H1 (cell line): ENCODE measurements around the gene RO60. TPM values are rescaled to one million over a fixed set of nuclear protein-coding genes. Genes with fewer than 3 reads are reported as not detected.

ENCODE experiments used
- CTCF ChIA-PET: fragments of 300-600 bp; sonication (Branson Sonifier 250); formaldehyde crosslinking; loops from one replicate; lab custom pipeline; 2021; ENCODE audit not compliant: partially characterized antibody; lab: Charles Lee
- POLR2A ChIA-PET: fragments of 300-600 bp; sonication (Branson Sonifier 250); formaldehyde crosslinking; loops from one replicate; lab custom pipeline; 2021; ENCODE audit warnings: inconsistent platforms; ENCODE audit not compliant: partially characterized antibody; lab: Charles Lee
- DNase-seq, 2 experiments: peaks; one replicate each; pipeline versions ENCODE4 v3.0.0 to v3.0.0-alpha.2; 2010 to 2022; ENCODE audit warnings: low spot score in 2 of 2, low read depth in 1 of 2, mixed read lengths in 1 of 2
- FAIRE-seq: peaks from 2 replicates; lab custom pipeline; 2011; peaks lifted over from hg19 to GRCh38; lab: Jason Lieb, UNC
- H2AFZ ChIP-seq: 2 replicates; pipeline ENCODE4 v1.8.1; 2012; ENCODE audit warnings: low read length, inconsistent platforms
- H2AK5ac ChIP-seq: 2 replicates; pipeline ENCODE4 v1.6.1; 2013; ENCODE audit warnings: low read depth, low read length
- H2BK120ac ChIP-seq: replicated peaks from 2 replicates; pipeline ENCODE3; 2013; ENCODE audit warnings: low read depth, low read length, inconsistent platforms
- H2BK12ac ChIP-seq: 2 replicates; pipeline ENCODE4 v1.6.1; 2013; ENCODE audit warnings: low read depth, low read length
- H2BK15ac ChIP-seq: 2 replicates; pipeline ENCODE4 v1.6.1; 2013; ENCODE audit warnings: low read length
- H2BK20ac ChIP-seq: 2 replicates; pipeline ENCODE4 v1.6.1; 2013; ENCODE audit warnings: low read length
- H2BK5ac ChIP-seq: 2 replicates; pipeline ENCODE4 v1.6.1; 2013; ENCODE audit warnings: low read depth, low read length
- H3K14ac ChIP-seq: 2 replicates; pipeline ENCODE4 v1.6.1; 2013; ENCODE audit warnings: inconsistent platforms; ENCODE audit not compliant: insufficient read length
- H3K18ac ChIP-seq: 2 replicates; pipeline ENCODE4 v1.6.1; 2013; ENCODE audit warnings: low read length; ENCODE audit errors: extremely low read depth
- H3K23ac ChIP-seq: 2 replicates; pipeline ENCODE4 v1.6.1; 2013; ENCODE audit warnings: inconsistent platforms; ENCODE audit not compliant: insufficient read length
- H3K23me2 ChIP-seq: 2 replicates; pipeline ENCODE4 v1.6.1; 2013; ENCODE audit warnings: low read depth, low read length
- H3K27ac ChIP-seq: 2 replicates; pipeline ENCODE4 v1.6.1; 2011; ENCODE audit warnings: low read depth, low read length, inconsistent platforms
- H3K27me3 ChIP-seq, 4 experiments: replicated peaks in 1 of 4; 1 replicate in 1 of 4; 2 replicates in 3 of 4; pipeline versions ENCODE4 v1.6.1 to v1.8.1; 2011 to 2013; ENCODE audit warnings: low read length in 3 of 4, mild to moderate bottlenecking in 3 of 4, inconsistent platforms in 2 of 4, mixed read lengths in 2 of 4, moderate library complexity in 1 of 4; ENCODE audit not compliant: control insufficient read depth in 3 of 4, insufficient read depth in 3 of 4; ENCODE audit errors: extremely low read depth in 1 of 4
- H3K36me3 ChIP-seq, 4 experiments: 2 replicates each; pipeline versions ENCODE4 v1.6.1 to v1.8.1; 2011 to 2013; ENCODE audit warnings: mild to moderate bottlenecking in 4 of 4, low read length in 3 of 4, moderate library complexity in 2 of 4, control low read depth in 1 of 4, inconsistent platforms in 1 of 4; ENCODE audit not compliant: insufficient read depth in 4 of 4, control insufficient read depth in 2 of 4
- H3K4ac ChIP-seq: replicated peaks from 2 replicates; pipeline ENCODE3; 2013; ENCODE audit warnings: low read length, low read depth, mixed read lengths, inconsistent platforms; ENCODE audit not compliant: insufficient read length
- H3K4me1 ChIP-seq, 4 experiments: replicated peaks in 1 of 4; 1 replicate in 1 of 4; 2 replicates in 3 of 4; pipeline versions ENCODE4 v1.6.1 to v1.8.1; 2011 to 2013; ENCODE audit warnings: low read length in 3 of 4, inconsistent platforms in 2 of 4, mixed read lengths in 1 of 4; ENCODE audit not compliant: insufficient read depth in 4 of 4, control insufficient read depth in 3 of 4
- H3K4me2 ChIP-seq, 2 experiments: 2 replicates each; pipeline versions ENCODE4 v1.6.1 to v1.8.1; 2011 to 2013; ENCODE audit warnings: low read depth in 2 of 2, low read length in 2 of 2, control low read depth in 1 of 2, inconsistent platforms in 1 of 2, mild to moderate bottlenecking in 1 of 2; ENCODE audit not compliant: insufficient read depth in 1 of 2
- H3K4me3 ChIP-seq, 4 experiments: fragments of 200-600, 300-600 bp in 1 of 4; sonication (generic), shearing (Covaris generic), sonication (Bioruptor Twin) in 1 of 4; 2 replicates each; pipeline versions ENCODE4 v1.5.1 to v1.8.1; 2011 to 2016; ENCODE audit warnings: low read length in 4 of 4, low read depth in 3 of 4, control low read depth in 2 of 4, inconsistent platforms in 2 of 4, mild to moderate bottlenecking in 2 of 4, mixed read lengths in 1 of 4, moderate library complexity in 1 of 4; ENCODE audit not compliant: insufficient read depth in 2 of 4; ENCODE audit errors: extremely low read depth in 1 of 4
- H3K56ac ChIP-seq: replicated peaks from 2 replicates; pipeline ENCODE3; 2013; ENCODE audit warnings: low read depth, mild to moderate bottlenecking, mixed read lengths, low read length, inconsistent platforms; ENCODE audit not compliant: insufficient read length
- H3K79me1 ChIP-seq: 2 replicates; pipeline ENCODE4 v1.6.1; 2013; ENCODE audit warnings: low read depth, low read length, control low read depth
- H3K79me2 ChIP-seq, 2 experiments: 2 replicates each; pipeline versions ENCODE4 v1.6.1 to v1.8.1; 2012 to 2013; ENCODE audit warnings: low read length in 2 of 2, mild to moderate bottlenecking in 2 of 2, inconsistent platforms in 1 of 2; ENCODE audit not compliant: insufficient read depth in 2 of 2, control insufficient read depth in 1 of 2
- H3K9ac ChIP-seq, 4 experiments: replicated peaks in 1 of 4; 1 replicate in 1 of 4; 2 replicates in 3 of 4; pipeline versions ENCODE4 v1.6.1 to v1.8.1; 2011 to 2013; ENCODE audit warnings: low read depth in 3 of 4, low read length in 3 of 4, control low read depth in 2 of 4, mild to moderate bottlenecking in 2 of 4, moderate library complexity in 2 of 4, inconsistent platforms in 1 of 4; ENCODE audit errors: extremely low read depth in 1 of 4
- H3K9me3 ChIP-seq, 2 experiments: 2 replicates each; pipeline versions ENCODE4 v1.6.1 to v1.8.1; 2012 to 2013; ENCODE audit warnings: mild to moderate bottlenecking in 2 of 2, moderate library complexity in 2 of 2, control low read depth in 1 of 2, inconsistent platforms in 1 of 2, low read depth in 1 of 2, low read length in 1 of 2, mixed read lengths in 1 of 2; ENCODE audit not compliant: insufficient read depth in 2 of 2
- H4K20me1 ChIP-seq, 2 experiments: replicated peaks in 1 of 2; 2 replicates each; pipeline versions ENCODE3 to v1.8.1; 2011 to 2013; ENCODE audit warnings: inconsistent platforms in 2 of 2, low read length in 2 of 2, mild to moderate bottlenecking in 1 of 2; ENCODE audit not compliant: insufficient read depth in 2 of 2, control insufficient read depth in 1 of 2
- H4K5ac ChIP-seq: 2 replicates; pipeline ENCODE4 v1.6.1; 2013; ENCODE audit warnings: low read length, low read depth, mixed read lengths, inconsistent platforms; ENCODE audit not compliant: insufficient read length
- H4K8ac ChIP-seq: 2 replicates; pipeline ENCODE4 v1.8.0; 2013; ENCODE audit warnings: mild to moderate bottlenecking, moderate library complexity, low read length, inconsistent platforms; ENCODE audit not compliant: insufficient read depth; ENCODE audit errors: extremely low read depth
- H4K91ac ChIP-seq: replicated peaks from 2 replicates; pipeline ENCODE3; 2013; ENCODE audit warnings: low read length, mixed read lengths, inconsistent platforms; ENCODE audit not compliant: insufficient read length
- BRCA1 ChIP-seq: IDR thresholded peaks from 2 replicates; pipeline ENCODE4 v1.6.1; 2012; ENCODE audit warnings: low read depth, low read length, improper control_type of control experiment
- MAFK ChIP-seq: IDR thresholded peaks from 2 replicates; pipeline ENCODE4 v1.6.1; 2012; ENCODE audit warnings: low read depth, mild to moderate bottlenecking, improper control_type of control experiment, low read length
- USF2 ChIP-seq: IDR thresholded peaks from 2 replicates; pipeline ENCODE4 v1.6.1; 2011; ENCODE audit warnings: low read length, improper control_type of control experiment
- WGBS, 2 experiments: shearing (Covaris generic) in 1 of 2; methylation state at CpG; one replicate each; pipeline versions ENCODE4 v1.1.6 to v1.1.7; 2013 to 2015; ENCODE audit warnings: low lambda C conversion rate in 2 of 2, mixed read lengths in 2 of 2, inconsistent platforms in 1 of 2, low coverage in 1 of 2, missing lambda C conversion rate in 1 of 2; ENCODE audit not compliant: insufficient replicate concordance in 2 of 2, insufficient coverage in 1 of 2, insufficient read length in 1 of 2; ENCODE audit errors: extremely low coverage in 1 of 2, missing lambda C conversion rate in 1 of 2; 5-methylcytosine and 5-hydroxymethylcytosine counted together
- polyA plus RNA-seq, 7 experiments: library from polyadenylated mRNA; depleted of rRNA in 3 of 7; stranded (reverse) in 5 of 7; unstranded in 2 of 7; fragments of >200 nt in 5 of 7; fragments of 200-250 nt in 2 of 7; gene quantifications; 1 replicate in 5 of 7; 2 replicates in 1 of 7; 4 replicates in 1 of 7; pipeline versions ENCODE4 v1.2.1 to v1.2.3, GENCODE V29; 2011 to 2013; ENCODE audit warnings: missing spikeins in 2 of 7, mixed read lengths in 2 of 7
- total RNA-seq: library from RNA; stranded (reverse); fragmentation: NEBNext Ultra II Directional; extraction: Animal tissue kit (Norgen Biotek cat#: 25700); gene quantifications from 2 replicates; pipeline ENCODE4 v1.2.1, GENCODE V29; 2021

RO60 gene
- total and polyA plus RNA-seq, 2 of the 8 experiments (the other 6 are each of a cell fraction or from before 2014, with no cell fraction given): 13.6 to 103 TPM

- peaks cover 0 to 52% of the 10 kb centered on the region in 2 experiments; a peak in 2 of 4 replicates for H3K79me2 ChIP-seq
Observed at GRCh38 chr1:193036337-193037047, 22.9 kb upstream of the RO60 start.

More at GRCh38 chr1:193036337-193037047, 22.9 kb upstream of the RO60 start:
- Histone ChIP-seq H3K4me2 (no peak overlapping the region), H2BK120ac (no peak overlapping the region), H3K36me3 (no peaks in the 10 kb centered on the region), H2AK5ac (no peak overlapping the region), H2BK5ac (no peak overlapping the region), H3K9ac (no peak overlapping the region), H3K4ac (no peak overlapping the region), H2BK12ac (no peak overlapping the region), H3K4me1 (no peaks in the 10 kb centered on the region), H3K23ac (no peak overlapping the region), H4K20me1 (no peaks in the 10 kb centered on the region), H2BK20ac (no peak overlapping the region), H3K56ac (no peak overlapping the region), H3K23me2 (no peaks in the 10 kb centered on the region), H4K5ac (no peak overlapping the region), H3K27ac (no peak overlapping the region), H3K9me3 (no peaks in the 10 kb centered on the region), H3K18ac (no peak overlapping the region), H4K91ac (no peak overlapping the region), H3K79me1 (no peaks in the 10 kb centered on the region), H3K27me3 (no peaks in the 10 kb centered on the region), H4K8ac (no peak overlapping the region), H3K14ac (no peak overlapping the region), H2AFZ (no peak overlapping the region), H3K4me3 (no peak overlapping the region), H2BK15ac (no peak overlapping the region)
- ChIA-PET POLR2A (no interaction called here), CTCF (no interaction called here)
- TF ChIP-seq MAFK (no peak), USF2 (no peak), BRCA1 (no peak)
- DNase-seq (no peak), FAIRE-seq (no peak)
- 91% methylated on average over 3 of the region's 3 CpGs; no CpG with 5 or more reads in 1 of the 2 experiments for WGBS, 2 experiments
